Smooth muscle cell (in vitro differentiated cells): ENCODE measurements around the gene NOTCH2. TPM values are rescaled to one million over a fixed set of nuclear protein-coding genes. Genes with fewer than 3 reads are reported as not detected.
"Not testable (repeated sequence)": the region's sequence is repeated elsewhere in the genome, so short reads cannot be mapped to it uniquely, and the experiment has no call there.

Experiments
- DNase-seq: peaks from one replicate; lab custom pipeline; 2025; ENCODE audit not compliant: unreplicated experiment; lab: John Stamatoyannopoulos, UW
- H2AFZ ChIP-seq: fragments of 200-600 bp; sonication (generic); 2 replicates; pipeline ENCODE4 v1.6.0; 2016; ENCODE audit warnings: antibody characterized with exemption, low read depth, mild to moderate bottlenecking
- H3F3A ChIP-seq: fragments of 200-600 bp; sonication (generic); 2 replicates; pipeline ENCODE4 v1.6.0; 2017; ENCODE audit warnings: antibody characterized with exemption, low read depth
- H3K27ac ChIP-seq: fragments of 200-600 bp; sonication (generic); 2 replicates; pipeline ENCODE4 v1.5.1; 2016; ENCODE audit warnings: low read depth, mild to moderate bottlenecking
- H3K27me3 ChIP-seq: fragments of 200-600 bp; sonication (generic); 2 replicates; pipeline ENCODE4 v1.6.1; 2016; ENCODE audit warnings: low read depth, mild to moderate bottlenecking
- H3K36me3 ChIP-seq: fragments of 200-600 bp; sonication (generic); 2 replicates; pipeline ENCODE4 v1.5.1; 2016; ENCODE audit warnings: low read depth
- H3K4me1 ChIP-seq: fragments of 200-600 bp; sonication (generic); 2 replicates; pipeline ENCODE4 v1.5.1; 2016; ENCODE audit warnings: low read depth
- H3K4me2 ChIP-seq: fragments of 200-600 bp; sonication (generic); 2 replicates; pipeline ENCODE4 v1.6.0; 2016; ENCODE audit warnings: mild to moderate bottlenecking
- H3K4me3 ChIP-seq: fragments of 200-600 bp; sonication (generic); 2 replicates; pipeline ENCODE4 v1.5.1; 2016; ENCODE audit warnings: mild to moderate bottlenecking
- H3K79me2 ChIP-seq: fragments of 200-600 bp; sonication (generic); 2 replicates; pipeline ENCODE4 v1.6.0; 2016; ENCODE audit warnings: low read depth, mild to moderate bottlenecking
- H3K9ac ChIP-seq: fragments of 200-600 bp; sonication (generic); 2 replicates; pipeline ENCODE4 v1.6.0; 2016; ENCODE audit warnings: low read depth
- H3K9me3 ChIP-seq: fragments of 200-600 bp; sonication (generic); replicated peaks from 2 replicates; pipeline ENCODE4 v1.5.1; 2016; ENCODE audit warnings: low read depth
- H4K20me1 ChIP-seq: fragments of 200-600 bp; sonication (generic); 2 replicates; pipeline ENCODE4 v1.6.0; 2016; ENCODE audit warnings: low read depth
- WGBS: methylation state at CpG from one replicate; pipeline ENCODE4 v1.1.7; 2016; ENCODE audit warnings: low lambda C conversion rate; 5-methylcytosine and 5-hydroxymethylcytosine counted together
- polyA plus RNA-seq: library from polyadenylated mRNA; unstranded; fragments of >200 nt; fragmentation: Nextera tagmentation; extraction: Ambion mirVana; gene quantifications from 2 replicates; pipeline ENCODE4 v1.2.1, GENCODE V29; 2016
- total RNA-seq: library from RNA; depleted of rRNA; stranded (reverse); fragments of >200 nt; gene quantifications from 2 replicates; pipeline ENCODE4 v1.2.3, GENCODE V29; 2014

The NOTCH2 gene
- total and polyA plus RNA-seq, 2 experiments from 2014 or later: 50.3 to 133 TPM

DNA sequence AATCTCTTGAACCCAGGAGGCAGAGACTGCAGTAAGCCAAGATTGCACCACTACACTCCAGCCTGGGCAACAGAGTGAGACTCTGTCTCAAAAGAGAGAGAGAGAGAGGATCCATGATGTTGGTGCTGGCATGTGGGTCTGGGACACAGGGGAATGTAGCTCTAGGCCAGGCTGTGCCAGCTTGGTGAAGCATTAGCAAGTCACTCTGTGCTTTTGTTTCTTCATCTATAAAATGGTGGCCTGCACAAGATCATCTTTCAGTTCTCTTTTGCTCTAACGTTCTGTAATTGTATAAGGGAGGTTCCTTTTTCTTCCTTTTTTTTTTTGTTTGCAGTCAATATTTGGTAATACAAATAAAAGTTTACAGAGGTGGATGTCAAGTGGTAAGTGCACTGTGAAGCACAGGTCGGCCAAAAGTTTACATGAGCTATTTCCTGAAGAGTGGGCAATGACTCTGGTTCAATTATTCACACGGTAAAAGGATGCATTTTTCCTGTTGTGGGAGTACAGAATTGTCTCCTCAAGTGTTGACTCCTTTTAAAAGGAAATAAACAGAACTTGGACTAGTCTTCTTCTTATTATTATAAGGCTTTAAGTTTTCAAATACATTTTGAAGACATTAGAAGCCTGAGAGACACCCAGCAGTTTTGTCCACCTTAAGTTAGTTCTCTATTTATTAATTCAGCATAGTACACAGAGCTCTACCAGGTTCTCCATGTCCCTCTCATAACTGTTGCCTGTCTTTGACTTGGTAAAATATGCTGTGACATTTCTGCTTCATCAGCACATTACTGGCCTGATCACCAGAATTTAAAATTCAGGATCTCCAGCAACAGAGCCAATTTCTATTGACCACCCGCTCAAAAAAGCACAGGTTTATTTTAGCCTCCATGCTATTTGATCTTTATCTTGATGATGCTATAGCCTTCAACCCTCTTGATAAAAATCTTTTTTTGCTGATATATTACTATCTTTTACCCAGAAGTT, 23.1 kb upstream of the NOTCH2 start:
- H3F3A ChIP-seq: not testable (repeated sequence)

DNA sequence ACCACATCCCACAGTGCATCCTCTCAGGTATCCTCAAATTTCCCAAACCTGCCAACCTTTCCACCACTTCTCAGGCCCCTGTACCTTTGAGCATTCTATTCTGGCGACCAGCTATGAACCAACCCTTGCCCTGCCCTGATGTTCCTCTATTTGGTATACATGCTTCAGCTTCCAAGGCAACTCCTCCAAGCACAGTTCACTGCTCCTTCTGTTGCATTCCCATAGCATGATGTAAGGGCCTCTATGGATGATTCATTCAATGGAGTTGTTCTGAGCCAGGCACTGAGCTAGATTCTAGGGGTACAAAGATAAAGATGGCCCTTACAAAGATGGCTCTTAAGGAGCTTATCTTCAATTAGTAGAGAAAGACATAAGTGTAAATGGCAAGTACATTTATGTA, 21.4 kb upstream of the NOTCH2 start:
- not testable (repeated sequence) for H3K9ac ChIP-seq, H3K27ac ChIP-seq, H3K36me3 ChIP-seq, DNase-seq, H4K20me1 ChIP-seq, H3K4me3 ChIP-seq, H3K9me3 ChIP-seq, H3F3A ChIP-seq, H3K4me2 ChIP-seq, H3K4me1 ChIP-seq, H2AFZ ChIP-seq, H3K79me2 ChIP-seq, H3K27me3 ChIP-seq
- WGBS: no CpG with 5 or more reads among the region's 1 CpG

More for the DNA sequence above, 23.1 kb upstream of the NOTCH2 start:
- not testable (repeated sequence) for H3K9me3 ChIP-seq, H2AFZ ChIP-seq, H3K36me3 ChIP-seq, H3K4me3 ChIP-seq, H3K27ac ChIP-seq, H3K4me2 ChIP-seq, H3K9ac ChIP-seq, H4K20me1 ChIP-seq, H3K27me3 ChIP-seq, H3K79me2 ChIP-seq, H3K4me1 ChIP-seq, DNase-seq
- 69% methylated on average over 3 of the region's 4 CpGs for WGBS

DNA sequence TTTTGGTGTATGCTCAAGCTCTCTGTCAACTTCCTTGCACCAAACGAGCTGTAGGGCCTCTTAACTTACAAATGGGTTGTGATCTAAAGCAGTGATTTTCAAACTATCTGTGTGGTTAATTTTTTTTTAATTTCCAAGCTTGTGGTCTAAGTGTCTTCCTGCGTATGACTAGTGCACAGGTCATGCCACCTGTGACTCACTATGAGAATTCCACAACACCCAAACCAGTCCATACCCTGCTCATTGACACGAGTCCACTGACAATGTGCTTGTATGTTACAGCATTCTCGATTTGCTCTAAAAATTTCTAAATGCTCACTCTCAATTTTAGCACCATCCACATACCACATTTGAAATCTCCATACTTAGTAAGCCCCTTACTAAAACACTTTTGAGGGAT, 18.5 kb upstream of the NOTCH2 start:
- WGBS: 47% methylated on average over 3 of the region's 4 CpGs
- not testable (repeated sequence) for H3K27ac ChIP-seq, H2AFZ ChIP-seq, H3K36me3 ChIP-seq, H3K9me3 ChIP-seq, H3F3A ChIP-seq, H4K20me1 ChIP-seq, H3K4me1 ChIP-seq, H3K79me2 ChIP-seq, H3K4me2 ChIP-seq, H3K4me3 ChIP-seq, DNase-seq, H3K27me3 ChIP-seq, H3K9ac ChIP-seq

DNA sequence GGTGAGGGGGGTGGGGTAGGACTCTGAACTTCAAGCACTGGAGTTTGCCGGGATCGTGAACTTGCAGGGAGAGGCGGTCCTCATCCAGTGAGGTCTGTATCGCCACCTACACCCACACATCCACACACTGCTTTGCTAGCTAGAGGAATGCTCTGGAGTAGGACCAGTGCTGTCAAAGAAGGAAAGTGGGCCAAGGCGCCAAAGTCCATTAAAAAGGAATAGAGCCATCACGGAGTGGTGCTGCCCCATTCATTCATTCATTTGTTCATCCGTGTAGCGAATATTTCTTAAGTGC, 405 bp upstream of the NOTCH2 start:
- H3K27ac ChIP-seq, H3K4me2 ChIP-seq, H3K9me3 ChIP-seq, H3K36me3 ChIP-seq, H3F3A ChIP-seq, H3K27me3 ChIP-seq, H3K9ac ChIP-seq, DNase-seq, H2AFZ ChIP-seq, H3K4me1 ChIP-seq, H3K4me3 ChIP-seq: not testable (repeated sequence)
- no CpG with 5 or more reads among the region's 8 CpGs for WGBS
- Histone ChIP-seq H4K20me1 (peaks cover 15% of the 10 kb centered on the region), H3K79me2 (peaks cover 23% of the 10 kb centered on the region)

DNA sequence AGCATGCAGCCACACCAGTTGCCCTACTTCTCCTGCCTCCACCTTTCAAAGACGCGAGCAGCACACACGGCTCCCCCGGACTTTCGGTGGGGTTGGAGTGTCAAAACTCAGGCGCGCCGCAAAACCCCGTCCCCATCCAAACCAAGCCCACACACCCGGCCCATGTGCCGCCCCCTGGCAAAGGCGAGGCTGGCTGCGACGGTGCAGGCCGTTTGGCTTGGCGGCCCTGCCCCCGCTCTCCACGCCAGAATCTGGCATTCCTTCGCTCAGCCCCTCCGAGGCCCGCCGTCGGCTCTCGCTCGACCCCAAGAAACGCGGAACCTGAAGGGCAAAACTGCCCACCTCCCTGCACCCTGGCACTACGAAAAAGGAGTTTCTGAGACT, 787 bp downstream of the NOTCH2 start:
- not testable (repeated sequence) for H3F3A ChIP-seq, H2AFZ ChIP-seq, H3K9me3 ChIP-seq, DNase-seq, H3K27me3 ChIP-seq, H3K4me1 ChIP-seq, H3K36me3 ChIP-seq
- Histone ChIP-seq H3K4me3 (peak overlapping the region; percentile 78), H3K4me2 (peak overlapping the region; percentile 84), H3K79me2 (peaks cover 26% of the 10 kb centered on the region), H3K27ac (peak overlapping the region; percentile 69), H4K20me1 (peaks cover 16% of the 10 kb centered on the region), H3K9ac (peak overlapping the region; percentile 81)
- 0% methylated on average over 13 of the region's 28 CpGs for WGBS

DNA sequence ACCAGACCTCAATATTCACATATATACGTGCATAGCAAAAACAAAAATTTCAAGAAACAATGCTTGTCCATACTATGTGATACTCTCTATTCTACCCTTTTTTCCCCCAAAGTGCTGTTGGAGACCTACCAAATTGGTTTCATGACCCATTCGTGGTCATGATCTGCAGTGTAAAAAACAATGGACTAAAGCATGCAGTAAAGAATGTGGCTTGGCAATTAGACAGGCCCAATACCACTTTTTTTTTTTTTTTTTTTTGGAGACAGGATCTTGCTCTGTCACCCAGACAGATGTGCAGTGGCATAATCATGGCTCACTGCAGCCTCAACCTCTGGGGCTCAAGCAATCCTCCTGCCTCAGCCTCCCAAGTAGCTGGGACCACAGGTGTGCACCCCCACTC, 21.3 kb downstream of the NOTCH2 start:
- WGBS: 92% methylated on average over 1 of the region's 2 CpGs
- H3K4me1 ChIP-seq, DNase-seq: not testable (repeated sequence)

DNA sequence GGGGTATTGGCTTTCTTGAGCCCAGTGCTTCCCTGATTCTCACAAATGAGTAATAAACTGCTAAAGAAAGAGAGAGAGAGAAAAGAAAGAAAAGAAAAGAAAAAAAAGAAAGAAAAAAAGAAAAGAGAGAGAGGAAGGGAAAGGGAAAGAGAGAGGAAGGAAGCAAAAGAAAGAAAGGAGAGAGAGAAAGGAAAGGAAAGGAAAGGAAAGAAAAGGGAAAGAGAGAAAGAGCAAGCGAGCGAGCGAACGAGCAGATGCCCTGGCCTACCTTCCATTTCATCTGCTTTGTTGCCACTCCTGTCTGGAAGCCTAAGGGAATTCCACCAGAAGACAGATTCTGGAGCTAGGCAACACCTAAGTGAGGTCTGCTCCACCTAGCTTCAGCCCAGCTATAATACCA, 27.7 kb downstream of the NOTCH2 start:
- DNase-seq, H3K36me3 ChIP-seq, H3K79me2 ChIP-seq, H2AFZ ChIP-seq, H3K27me3 ChIP-seq, H3K4me3 ChIP-seq, H4K20me1 ChIP-seq, H3K9me3 ChIP-seq, H3F3A ChIP-seq, H3K4me2 ChIP-seq, H3K9ac ChIP-seq, H3K27ac ChIP-seq, H3K4me1 ChIP-seq: not testable (repeated sequence)
- 82% methylated on average over 4 of the region's 4 CpGs for WGBS

More for the DNA sequence above, 21.3 kb downstream of the NOTCH2 start:
- H4K20me1 ChIP-seq, H3K9me3 ChIP-seq, H3K36me3 ChIP-seq, H3K4me2 ChIP-seq, H2AFZ ChIP-seq, H3K79me2 ChIP-seq, H3K4me3 ChIP-seq, H3K27me3 ChIP-seq, H3K9ac ChIP-seq, H3F3A ChIP-seq, H3K27ac ChIP-seq: not testable (repeated sequence)

DNA sequence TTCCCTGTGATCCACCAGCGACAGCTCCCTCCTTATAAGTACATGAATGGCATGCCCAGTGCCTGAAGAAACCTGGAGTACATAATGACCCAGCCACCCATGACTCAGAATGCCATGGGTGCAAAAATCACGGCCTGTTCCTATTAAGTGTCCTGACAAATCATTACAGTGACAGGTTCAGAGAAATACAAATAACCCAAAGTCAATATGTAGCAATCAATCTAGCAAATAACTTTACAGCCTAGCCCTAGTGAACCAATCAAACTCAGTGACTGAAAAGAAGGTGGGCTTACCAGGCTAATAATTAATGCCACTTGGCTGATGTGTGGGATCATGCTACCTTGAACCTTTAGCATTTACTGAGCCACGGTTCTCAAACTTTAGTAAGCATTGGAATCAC, 37.2 kb downstream of the NOTCH2 start:
- not testable (repeated sequence) for H3K9ac ChIP-seq, H2AFZ ChIP-seq, H3K27ac ChIP-seq, H3K79me2 ChIP-seq, H4K20me1 ChIP-seq, H3K4me2 ChIP-seq, H3K9me3 ChIP-seq, H3K27me3 ChIP-seq, H3K4me3 ChIP-seq, DNase-seq, H3F3A ChIP-seq, H3K36me3 ChIP-seq, H3K4me1 ChIP-seq
- WGBS: 78% methylated on average over 2 of the region's 3 CpGs
